OCI-LY7 (cell line): ENCODE data around the gene TPK1.

Experiments used
- EZH2phosphoT487 ChIP-seq: fragments of 200-600 bp; sonication (generic); IDR thresholded peaks from 2 replicates; pipeline ENCODE4 v1.6.1; 2018; ENCODE audit warnings: low read depth, borderline replicate concordance, mild to moderate bottlenecking, mixed run types, antibody characterized with exemption, low read length, moderate library complexity, mixed read lengths
- TF ChIP-seq, protein P1 (sequence below): fragments of 200-600 bp; sonication (generic); conservative IDR thresholded peaks from 2 replicates; pipeline ENCODE4 v1.5.1; 2014; ENCODE audit warnings: mild to moderate bottlenecking, antibody characterized with exemption, low read length, moderate library complexity, mixed read lengths

DNA sequence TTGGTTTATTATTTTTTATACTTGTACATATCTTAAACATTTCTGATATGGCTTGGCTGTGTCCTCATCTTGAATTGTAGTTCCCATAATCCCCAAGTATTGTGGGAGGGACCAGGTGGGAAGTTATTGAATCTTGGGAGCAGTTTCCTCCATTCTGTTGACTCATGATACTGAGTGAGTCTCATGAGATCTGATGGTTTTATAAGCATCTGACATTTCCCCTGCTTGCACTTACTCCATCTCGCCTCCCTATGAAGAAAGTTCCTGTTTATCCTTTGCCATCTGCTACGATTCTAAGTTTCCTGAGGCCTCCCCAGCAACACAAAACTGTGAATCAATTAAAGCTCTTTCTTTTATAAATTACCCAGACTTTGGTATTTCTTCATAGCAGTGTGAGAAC is 207.7 kb downstream of the TPK1 start:
- TF ChIP-seq, protein P1, sequence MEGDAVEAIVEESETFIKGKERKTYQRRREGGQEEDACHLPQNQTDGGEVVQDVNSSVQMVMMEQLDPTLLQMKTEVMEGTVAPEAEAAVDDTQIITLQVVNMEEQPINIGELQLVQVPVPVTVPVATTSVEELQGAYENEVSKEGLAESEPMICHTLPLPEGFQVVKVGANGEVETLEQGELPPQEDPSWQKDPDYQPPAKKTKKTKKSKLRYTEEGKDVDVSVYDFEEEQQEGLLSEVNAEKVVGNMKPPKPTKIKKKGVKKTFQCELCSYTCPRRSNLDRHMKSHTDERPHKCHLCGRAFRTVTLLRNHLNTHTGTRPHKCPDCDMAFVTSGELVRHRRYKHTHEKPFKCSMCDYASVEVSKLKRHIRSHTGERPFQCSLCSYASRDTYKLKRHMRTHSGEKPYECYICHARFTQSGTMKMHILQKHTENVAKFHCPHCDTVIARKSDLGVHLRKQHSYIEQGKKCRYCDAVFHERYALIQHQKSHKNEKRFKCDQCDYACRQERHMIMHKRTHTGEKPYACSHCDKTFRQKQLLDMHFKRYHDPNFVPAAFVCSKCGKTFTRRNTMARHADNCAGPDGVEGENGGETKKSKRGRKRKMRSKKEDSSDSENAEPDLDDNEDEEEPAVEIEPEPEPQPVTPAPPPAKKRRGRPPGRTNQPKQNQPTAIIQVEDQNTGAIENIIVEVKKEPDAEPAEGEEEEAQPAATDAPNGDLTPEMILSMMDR, result no peak
- no peak for TF ChIP-seq EZH2phosphoT487
